ENCODE data around the gene MEF2C. TPM values are rescaled to one million over a fixed set of nuclear protein-coding genes. Genes with fewer than 3 reads are reported as not detected.

The MEF2C gene
- total RNA-seq, 2 experiments from 2014 or later: 0.60 to 0.87 TPM

DNA sequence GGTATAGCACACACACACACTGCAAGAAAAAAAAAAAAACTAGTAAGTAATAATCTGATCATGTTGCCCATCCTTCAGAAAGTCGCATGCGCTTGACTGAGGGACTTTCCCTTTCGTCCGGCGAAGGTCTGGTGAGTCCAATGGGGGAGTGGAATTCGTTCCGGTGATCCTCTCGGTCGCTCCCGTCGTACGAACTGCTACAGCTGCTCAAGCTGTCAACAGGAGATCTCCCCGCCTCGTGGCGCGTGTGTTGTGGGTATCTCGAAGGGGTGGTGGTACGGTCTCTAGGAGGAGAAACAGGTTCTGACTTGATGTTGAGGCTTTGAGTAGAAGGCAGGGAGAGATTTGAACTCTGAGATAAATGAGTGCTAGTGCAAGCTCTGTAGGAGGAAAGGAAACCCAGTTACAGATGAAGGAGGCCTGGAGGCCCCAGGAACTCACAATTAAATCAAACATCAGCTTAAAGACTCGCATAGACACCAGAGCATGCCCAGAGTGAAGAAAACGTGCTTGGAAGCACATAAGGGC is 160.4 kb downstream of the MEF2C start:
- intact Hi-C loops (cut with DNase I, micrococcal nuclease): no loop called here
- ATAC-seq (ENCODE audit: poor library complexity) (no peak), DNase-seq (no peak)
- Mint-ChIP-seq H3K4me3 (no peak overlapping the region), H3K4me1 (ENCODE audit: low read depth) (no peaks in the 10 kb centered on the region), H3K27ac (no peak overlapping the region), H3K36me3 (ENCODE audit: low read depth) (no peaks in the 10 kb centered on the region), H3K9me3 (no peaks in the 10 kb centered on the region), H3K27me3 (peaks cover 50% of the 10 kb centered on the region)
- no peaks in the 10 kb centered on the region for H3K36me3 ChIP-seq (ENCODE audit: insufficient read depth, low read length)
- H3K27ac ChIP-seq (ENCODE audit: low read depth in 1 of 2, low read length in 2 of 2): no peak overlapping the region
- ChIA-PET CTCF (no interaction called here), POLR2A (no interaction called here)
- no peaks in the 10 kb centered on the region for H3K4me1 ChIP-seq (ENCODE audit: insufficient read depth, low read length)
- TF ChIP-seq, protein P1, sequence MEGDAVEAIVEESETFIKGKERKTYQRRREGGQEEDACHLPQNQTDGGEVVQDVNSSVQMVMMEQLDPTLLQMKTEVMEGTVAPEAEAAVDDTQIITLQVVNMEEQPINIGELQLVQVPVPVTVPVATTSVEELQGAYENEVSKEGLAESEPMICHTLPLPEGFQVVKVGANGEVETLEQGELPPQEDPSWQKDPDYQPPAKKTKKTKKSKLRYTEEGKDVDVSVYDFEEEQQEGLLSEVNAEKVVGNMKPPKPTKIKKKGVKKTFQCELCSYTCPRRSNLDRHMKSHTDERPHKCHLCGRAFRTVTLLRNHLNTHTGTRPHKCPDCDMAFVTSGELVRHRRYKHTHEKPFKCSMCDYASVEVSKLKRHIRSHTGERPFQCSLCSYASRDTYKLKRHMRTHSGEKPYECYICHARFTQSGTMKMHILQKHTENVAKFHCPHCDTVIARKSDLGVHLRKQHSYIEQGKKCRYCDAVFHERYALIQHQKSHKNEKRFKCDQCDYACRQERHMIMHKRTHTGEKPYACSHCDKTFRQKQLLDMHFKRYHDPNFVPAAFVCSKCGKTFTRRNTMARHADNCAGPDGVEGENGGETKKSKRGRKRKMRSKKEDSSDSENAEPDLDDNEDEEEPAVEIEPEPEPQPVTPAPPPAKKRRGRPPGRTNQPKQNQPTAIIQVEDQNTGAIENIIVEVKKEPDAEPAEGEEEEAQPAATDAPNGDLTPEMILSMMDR (IDR thresholded peaks at IDR 0.05): no peak
- peaks cover 0 to 26% of the 10 kb centered on the region in 2 experiments for H3K27me3 ChIP-seq (ENCODE audit: control insufficient read depth in 1 of 2, insufficient read depth in 2 of 2, low read length in 2 of 2)
- no peak overlapping the region for H3K4me3 ChIP-seq (ENCODE audit: low read length)
- H3K9me3 ChIP-seq (ENCODE audit: control insufficient read depth in 1 of 2, insufficient read depth in 1 of 2, low read length in 2 of 2): no peaks in the 10 kb centered on the region

- TF ChIP-seq, protein P1 (IDR thresholded peaks at IDR 0.05): no peak
- peaks cover 44% of the 10 kb centered on the region for H3K27me3 Mint-ChIP-seq
- Histone ChIP-seq H3K36me3 (ENCODE audit: insufficient read depth, low read length) (no peaks in the 10 kb centered on the region), H3K4me1 (ENCODE audit: insufficient read depth, low read length) (no peaks in the 10 kb centered on the region), H3K27me3 (ENCODE audit: control insufficient read depth in 1 of 2, insufficient read depth in 2 of 2, low read length in 2 of 2) (peaks cover 0 to 26% of the 10 kb centered on the region in 2 experiments), H3K9me3 (ENCODE audit: control insufficient read depth in 1 of 2, insufficient read depth in 1 of 2, low read length in 2 of 2) (no peaks in the 10 kb centered on the region), H3K27ac (ENCODE audit: low read depth in 1 of 2, low read length in 2 of 2) (no peak overlapping the region), H3K4me3 (ENCODE audit: low read length) (no peak overlapping the region)
- ChIA-PET POLR2A (no interaction called here), CTCF (no interaction called here)
- no peak for DNase-seq
- ATAC-seq (ENCODE audit: poor library complexity): no peak
- no peaks in the 10 kb centered on the region for H3K36me3 Mint-ChIP-seq (ENCODE audit: low read depth)
- H3K9me3 Mint-ChIP-seq: no peaks in the 10 kb centered on the region
- H3K4me3 Mint-ChIP-seq: no peak overlapping the region
- H3K4me1 Mint-ChIP-seq (ENCODE audit: low read depth): no peaks in the 10 kb centered on the region
- intact Hi-C loops (cut with DNase I, micrococcal nuclease): no loop called here
- no peak overlapping the region for H3K27ac Mint-ChIP-seq
These were observed 163.6 kb downstream of the MEF2C start for GRCh38 chr5:88719434-88719833.

DNA sequence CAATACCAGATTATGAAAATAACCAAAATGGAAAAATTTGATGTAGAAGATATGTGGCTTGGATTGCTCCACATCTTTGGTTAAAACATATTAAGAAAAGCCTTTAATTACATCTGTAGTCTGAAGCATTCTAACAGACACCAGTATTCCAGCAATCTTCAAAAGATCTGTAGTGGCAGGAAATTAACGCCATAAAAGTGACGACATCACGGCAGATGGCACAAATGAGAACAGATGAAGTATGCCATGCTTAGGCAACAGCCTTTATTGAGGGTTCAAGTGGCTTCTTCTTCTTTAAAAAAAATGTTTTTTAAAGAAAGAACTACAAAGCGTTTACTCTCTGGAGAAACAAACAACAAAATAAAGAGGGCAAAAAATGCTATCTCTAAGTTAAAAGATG is 164.2 kb downstream of the MEF2C start:
- H3K9me3 ChIP-seq (ENCODE audit: control insufficient read depth in 1 of 2, insufficient read depth in 1 of 2, low read length in 2 of 2): no peaks in the 10 kb centered on the region
- no peak overlapping the region for H3K27ac Mint-ChIP-seq
- TF ChIP-seq, protein P1 (IDR thresholded peaks at IDR 0.05): no peak
- H3K4me1 Mint-ChIP-seq (ENCODE audit: low read depth): no peaks in the 10 kb centered on the region
- H3K4me3 Mint-ChIP-seq: no peak overlapping the region
- H3K36me3 Mint-ChIP-seq (ENCODE audit: low read depth): no peaks in the 10 kb centered on the region
- intact Hi-C loops (cut with DNase I, micrococcal nuclease): no loop called here
- ChIA-PET POLR2A (no interaction called here), CTCF (no interaction called here)
- H3K9me3 Mint-ChIP-seq: no peaks in the 10 kb centered on the region
- no peak overlapping the region for H3K4me3 ChIP-seq (ENCODE audit: low read length)
- H3K27me3 Mint-ChIP-seq: peaks cover 41% of the 10 kb centered on the region
- DNase-seq (no peak), ATAC-seq (ENCODE audit: poor library complexity) (no peak)
- H3K27ac ChIP-seq (ENCODE audit: low read depth in 1 of 2, low read length in 2 of 2): no peak overlapping the region
- H3K4me1 ChIP-seq (ENCODE audit: insufficient read depth, low read length): no peaks in the 10 kb centered on the region
- peaks cover 0 to 22% of the 10 kb centered on the region in 2 experiments for H3K27me3 ChIP-seq (ENCODE audit: control insufficient read depth in 1 of 2, insufficient read depth in 2 of 2, low read length in 2 of 2)
- H3K36me3 ChIP-seq (ENCODE audit: insufficient read depth, low read length): no peaks in the 10 kb centered on the region
